Measurements from ENCODE around the gene EPB41L3.

The EPB41L3 gene

DNA sequence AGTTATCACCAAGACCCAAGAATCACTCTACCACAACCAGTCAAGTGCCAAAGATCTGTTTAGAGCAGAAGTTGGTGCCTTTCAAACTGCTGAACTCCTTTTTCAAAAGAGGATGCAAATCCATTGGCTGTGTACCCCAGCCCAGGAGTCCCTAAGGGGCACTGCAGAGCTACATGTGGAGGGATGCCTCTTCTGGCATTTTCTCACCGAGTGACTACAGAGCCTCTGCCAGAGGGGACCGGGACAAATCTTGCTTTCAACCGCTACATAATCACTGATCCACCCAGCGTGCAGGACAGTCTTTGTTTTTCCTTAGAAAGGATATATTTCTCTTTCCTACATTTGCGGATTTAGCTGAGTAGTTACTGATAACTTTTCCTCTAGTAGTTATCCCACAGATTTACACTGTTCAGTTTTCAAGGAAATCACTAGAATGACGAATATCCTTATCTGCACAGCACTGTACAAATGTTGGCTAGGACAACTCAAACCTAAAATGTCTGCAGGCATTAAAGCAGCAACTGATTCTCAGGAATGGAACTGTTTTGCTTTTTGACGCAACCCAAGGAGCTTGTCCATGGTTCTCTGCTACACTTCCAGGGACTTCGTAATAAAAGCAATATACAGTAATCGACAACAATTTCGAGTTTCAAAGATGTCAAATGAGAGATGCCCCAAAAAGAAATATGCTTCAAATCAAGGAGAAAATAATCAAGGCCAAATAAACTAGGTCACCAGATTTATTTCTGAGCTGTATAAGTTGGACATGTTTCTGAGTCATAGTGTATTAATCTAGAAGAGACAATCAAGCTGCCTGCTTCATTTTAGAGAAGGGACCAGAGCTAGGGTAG, 24.1 kb downstream of the EPB41L3 start:
- intact Hi-C loops (cut with DNase I; ENCODE audit: low total_unique reads) = no loop called here
- no peaks in the 10 kb centered on the region for H3K4me1 ChIP-seq
- H3K27ac ChIP-seq = no peak overlapping the region
- no peaks in the 10 kb centered on the region for H3K9me3 ChIP-seq
- no peak overlapping the region for H3K4me3 ChIP-seq
- H3K27me3 ChIP-seq = no peaks in the 10 kb centered on the region
- DNase-seq = no peak
- TF ChIP-seq, protein P1, sequence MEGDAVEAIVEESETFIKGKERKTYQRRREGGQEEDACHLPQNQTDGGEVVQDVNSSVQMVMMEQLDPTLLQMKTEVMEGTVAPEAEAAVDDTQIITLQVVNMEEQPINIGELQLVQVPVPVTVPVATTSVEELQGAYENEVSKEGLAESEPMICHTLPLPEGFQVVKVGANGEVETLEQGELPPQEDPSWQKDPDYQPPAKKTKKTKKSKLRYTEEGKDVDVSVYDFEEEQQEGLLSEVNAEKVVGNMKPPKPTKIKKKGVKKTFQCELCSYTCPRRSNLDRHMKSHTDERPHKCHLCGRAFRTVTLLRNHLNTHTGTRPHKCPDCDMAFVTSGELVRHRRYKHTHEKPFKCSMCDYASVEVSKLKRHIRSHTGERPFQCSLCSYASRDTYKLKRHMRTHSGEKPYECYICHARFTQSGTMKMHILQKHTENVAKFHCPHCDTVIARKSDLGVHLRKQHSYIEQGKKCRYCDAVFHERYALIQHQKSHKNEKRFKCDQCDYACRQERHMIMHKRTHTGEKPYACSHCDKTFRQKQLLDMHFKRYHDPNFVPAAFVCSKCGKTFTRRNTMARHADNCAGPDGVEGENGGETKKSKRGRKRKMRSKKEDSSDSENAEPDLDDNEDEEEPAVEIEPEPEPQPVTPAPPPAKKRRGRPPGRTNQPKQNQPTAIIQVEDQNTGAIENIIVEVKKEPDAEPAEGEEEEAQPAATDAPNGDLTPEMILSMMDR (IDR thresholded peaks at IDR 0.05) = no peak
- no peaks in the 10 kb centered on the region for H3K36me3 ChIP-seq

DNA sequence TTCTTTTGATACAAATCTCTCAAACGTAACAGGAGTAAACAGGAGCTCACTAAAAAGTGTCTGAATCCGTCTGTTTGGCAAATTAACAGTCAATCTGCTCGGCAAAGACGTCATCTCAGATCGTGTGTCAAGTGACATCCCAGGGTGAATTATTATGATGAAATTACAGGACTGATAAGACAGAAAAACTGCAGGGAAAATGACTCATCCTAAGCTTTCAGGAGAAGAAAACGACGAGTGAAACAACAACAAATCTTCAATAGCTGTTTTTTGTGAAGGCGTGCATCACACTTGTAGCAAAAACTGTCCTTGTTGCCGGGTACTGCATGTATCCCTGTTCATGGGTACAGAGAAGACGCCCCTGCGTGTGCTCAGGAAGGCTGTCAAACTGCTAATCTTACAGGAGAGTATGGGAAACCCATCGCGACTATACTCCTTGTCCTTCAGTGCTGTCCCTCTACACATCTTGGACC, 24.9 kb downstream of the EPB41L3 start:
- intact Hi-C loops (cut with DNase I; ENCODE audit: low total_unique reads) = no loop called here
- Histone ChIP-seq H3K4me1 (no peaks in the 10 kb centered on the region), H3K27me3 (no peaks in the 10 kb centered on the region), H3K9me3 (no peaks in the 10 kb centered on the region), H3K36me3 (no peaks in the 10 kb centered on the region), H3K27ac (no peak overlapping the region), H3K4me3 (no peak overlapping the region)
- TF ChIP-seq, protein P1 (IDR thresholded peaks at IDR 0.05) = no peak
- DNase-seq = no peak

DNA sequence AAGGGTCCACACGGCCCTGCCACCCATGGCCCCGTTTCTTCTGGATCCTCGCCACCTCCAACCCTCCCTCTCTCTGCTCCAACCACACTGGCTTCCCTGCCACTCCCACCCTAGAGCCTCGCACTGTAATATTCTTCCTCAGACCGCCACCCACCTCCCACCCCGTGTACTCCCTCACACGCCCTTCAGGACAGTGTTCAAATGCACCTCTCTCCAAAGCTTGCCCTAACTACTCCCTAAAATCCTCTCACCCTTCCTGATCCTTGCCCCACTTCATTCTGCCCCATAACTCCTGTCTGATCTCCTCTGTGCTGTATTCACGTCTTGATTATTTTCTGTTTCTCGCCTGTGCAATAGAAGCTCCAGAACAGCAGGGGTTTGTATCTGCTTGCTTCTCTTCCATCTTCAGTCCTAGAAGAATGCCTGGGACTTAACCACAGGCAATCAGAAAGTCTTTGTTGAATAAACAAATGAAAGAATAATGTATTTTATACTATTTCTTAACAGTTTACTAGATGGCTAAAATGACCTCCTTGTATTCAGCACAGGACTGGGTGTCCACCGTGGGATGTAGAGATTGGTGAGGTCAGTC, 25.5 kb downstream of the EPB41L3 start:
- DNase-seq = no peak
- Histone ChIP-seq H3K9me3 (no peaks in the 10 kb centered on the region), H3K4me3 (no peak overlapping the region), H3K36me3 (no peaks in the 10 kb centered on the region), H3K4me1 (no peaks in the 10 kb centered on the region), H3K27me3 (no peaks in the 10 kb centered on the region), H3K27ac (no peak overlapping the region)
- intact Hi-C loops (cut with DNase I; ENCODE audit: low total_unique reads) = no loop called here
- TF ChIP-seq, protein P1 (IDR thresholded peaks at IDR 0.05) = no peak

DNA sequence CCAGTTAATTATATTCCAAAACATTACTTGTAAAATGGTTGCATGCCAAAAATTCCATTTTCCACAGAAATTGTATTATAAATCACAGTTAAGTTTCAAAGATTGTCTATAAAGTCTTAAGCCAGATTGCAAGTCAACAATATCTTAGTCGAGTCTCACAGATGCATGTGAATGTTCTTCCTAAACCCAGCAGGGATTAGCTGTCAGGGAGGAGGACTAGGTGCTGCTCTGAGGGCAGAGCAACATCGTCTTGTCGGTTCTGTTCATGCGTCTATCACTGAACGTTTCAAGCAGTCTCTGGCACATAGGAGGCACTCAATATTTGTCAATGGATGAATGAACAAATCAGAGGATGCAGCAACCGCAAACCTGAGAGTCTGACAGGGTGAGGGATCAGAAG, 27.0 kb downstream of the EPB41L3 start:
- no peak for DNase-seq
- H3K4me1 ChIP-seq = no peaks in the 10 kb centered on the region
- intact Hi-C loops (cut with DNase I; ENCODE audit: low total_unique reads) = no loop called here

DNA sequence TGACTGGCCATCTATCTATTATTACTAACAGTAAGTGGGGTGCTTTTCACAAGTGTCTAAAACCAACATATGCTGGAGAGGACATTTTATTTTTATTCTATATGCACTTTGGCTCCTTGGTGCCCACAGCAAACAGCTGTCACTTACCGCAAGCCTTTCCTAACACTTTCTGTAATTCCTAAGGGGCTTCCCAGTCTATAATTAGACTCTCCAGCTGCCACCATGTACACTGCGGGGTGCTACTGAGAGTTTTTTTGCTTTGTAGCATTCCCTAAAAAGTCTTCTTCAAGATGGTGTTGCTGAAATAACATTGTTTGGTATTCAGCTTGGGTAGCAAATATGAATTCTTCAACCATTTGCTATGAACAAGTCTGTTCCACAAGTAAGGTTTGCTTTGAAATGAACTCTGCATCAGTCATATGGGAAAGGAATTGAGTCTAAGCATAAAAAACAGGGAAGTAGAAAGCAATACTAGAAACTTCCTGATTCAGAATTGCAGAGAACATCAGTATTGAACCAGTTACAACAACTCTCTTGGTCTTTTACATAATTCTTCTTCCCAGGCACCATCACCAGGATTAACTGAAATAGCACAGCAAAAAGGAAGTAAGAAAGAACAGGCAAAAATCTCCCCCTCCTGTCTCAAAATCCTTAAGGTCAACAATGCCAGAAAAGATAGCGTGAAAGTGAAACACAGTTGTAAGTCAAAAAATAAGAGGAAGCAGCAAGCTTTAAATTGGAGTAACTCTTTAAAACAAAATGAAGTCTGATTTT, 28.6 kb downstream of the EPB41L3 start:
- H3K27me3 ChIP-seq = no peaks in the 10 kb centered on the region
- no peaks in the 10 kb centered on the region for H3K36me3 ChIP-seq
- intact Hi-C loops (cut with DNase I; ENCODE audit: low total_unique reads) = no loop called here
- H3K27ac ChIP-seq = no peak overlapping the region
- H3K4me3 ChIP-seq = no peak overlapping the region
- no peaks in the 10 kb centered on the region for H3K4me1 ChIP-seq
- no peaks in the 10 kb centered on the region for H3K9me3 ChIP-seq
- TF ChIP-seq, protein P1 (IDR thresholded peaks at IDR 0.05) = no peak
- DNase-seq = no peak

More for the DNA sequence above, 27.0 kb downstream of the EPB41L3 start:
- Histone ChIP-seq H3K4me3 (no peak overlapping the region), H3K27me3 (no peaks in the 10 kb centered on the region), H3K27ac (no peak overlapping the region), H3K36me3 (no peaks in the 10 kb centered on the region), H3K9me3 (no peaks in the 10 kb centered on the region)
- TF ChIP-seq, protein P1 (IDR thresholded peaks at IDR 0.05) = no peak
